Measurements from ENCODE around the gene AKT3.

DNA sequence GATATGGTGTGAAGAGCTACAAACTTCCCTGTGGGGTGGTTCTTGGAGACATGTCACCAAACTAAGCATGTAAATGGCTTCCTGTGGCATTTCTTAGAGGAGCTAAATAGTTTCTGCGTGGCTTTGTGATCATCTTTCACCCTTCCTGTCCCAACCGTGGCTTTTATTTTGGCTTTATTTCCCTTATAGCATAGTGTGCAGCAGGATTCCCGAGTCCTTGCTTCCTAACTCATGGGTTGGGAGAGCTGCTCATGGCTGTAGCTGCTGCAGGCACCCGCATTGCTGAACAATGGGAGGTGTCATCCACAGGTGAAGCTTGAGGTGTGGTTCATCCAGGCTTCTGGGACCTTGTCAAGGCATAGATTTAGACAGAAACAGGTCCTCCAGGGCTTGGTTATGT lies 402.2 kb downstream of the AKT3 start:
- TF ChIP-seq, protein P1, sequence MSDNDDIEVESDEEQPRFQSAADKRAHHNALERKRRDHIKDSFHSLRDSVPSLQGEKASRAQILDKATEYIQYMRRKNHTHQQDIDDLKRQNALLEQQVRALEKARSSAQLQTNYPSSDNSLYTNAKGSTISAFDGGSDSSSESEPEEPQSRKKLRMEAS (IDR thresholded peaks at IDR 0.05), result no peak
- no peak for TF ChIP-seq EP300 (IDR thresholded peaks at IDR 0.05; ENCODE audit: borderline replicate concordance)
- TF ChIP-seq RAD21 (IDR thresholded peaks at IDR 0.05; ENCODE audit: low read depth), result no peak
- TF ChIP-seq CEBPB (IDR thresholded peaks at IDR 0.05), result no peak
- no peak for TF ChIP-seq TCF12 (IDR thresholded peaks at IDR 0.05; ENCODE audit: low read depth)
- no peak for TF ChIP-seq ZBTB7A (IDR thresholded peaks at IDR 0.05; ENCODE audit: low read depth)
- no peak for TF ChIP-seq NFIC (IDR thresholded peaks at IDR 0.05)
- TF ChIP-seq FOXM1 (IDR thresholded peaks at IDR 0.05; ENCODE audit: borderline replicate concordance, low read depth), result no peak
